Measurements from ENCODE around the gene ZFYVE26.

ZFYVE26 gene

DNA sequence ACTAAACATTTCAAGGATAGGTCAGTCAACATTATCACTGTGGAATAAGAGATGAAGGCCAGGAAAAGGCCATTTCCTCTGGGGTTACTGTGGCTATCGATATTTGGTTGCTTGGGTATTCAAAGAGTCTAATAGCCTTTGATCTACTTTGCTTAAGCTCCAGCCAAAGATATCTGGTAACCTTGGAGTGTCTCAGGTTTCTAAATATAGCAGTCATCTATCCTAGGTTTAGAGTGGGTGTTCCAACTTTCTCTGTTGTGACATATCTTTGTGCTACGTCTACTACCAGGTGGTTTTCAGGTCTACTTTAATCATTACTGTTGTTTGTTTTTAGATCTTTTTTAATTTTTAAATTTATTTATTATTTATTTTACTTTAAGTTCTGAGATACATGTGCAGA is 72.3 kb downstream of the ZFYVE26 start:
- TF ChIP-seq POLR2A (IDR thresholded peaks at IDR 0.05; ENCODE audit: low read depth, low read length) (no peak), TAF1 (IDR thresholded peaks at IDR 0.05; ENCODE audit: borderline replicate concordance, low read depth, low read length) (no peak), POLR2AphosphoS5 (IDR thresholded peaks at IDR 0.05; ENCODE audit: low read depth, low read length) (no peak)
- no peak for FAIRE-seq
- no peak for DNase-seq (ENCODE audit: insufficient read length)

DNA sequence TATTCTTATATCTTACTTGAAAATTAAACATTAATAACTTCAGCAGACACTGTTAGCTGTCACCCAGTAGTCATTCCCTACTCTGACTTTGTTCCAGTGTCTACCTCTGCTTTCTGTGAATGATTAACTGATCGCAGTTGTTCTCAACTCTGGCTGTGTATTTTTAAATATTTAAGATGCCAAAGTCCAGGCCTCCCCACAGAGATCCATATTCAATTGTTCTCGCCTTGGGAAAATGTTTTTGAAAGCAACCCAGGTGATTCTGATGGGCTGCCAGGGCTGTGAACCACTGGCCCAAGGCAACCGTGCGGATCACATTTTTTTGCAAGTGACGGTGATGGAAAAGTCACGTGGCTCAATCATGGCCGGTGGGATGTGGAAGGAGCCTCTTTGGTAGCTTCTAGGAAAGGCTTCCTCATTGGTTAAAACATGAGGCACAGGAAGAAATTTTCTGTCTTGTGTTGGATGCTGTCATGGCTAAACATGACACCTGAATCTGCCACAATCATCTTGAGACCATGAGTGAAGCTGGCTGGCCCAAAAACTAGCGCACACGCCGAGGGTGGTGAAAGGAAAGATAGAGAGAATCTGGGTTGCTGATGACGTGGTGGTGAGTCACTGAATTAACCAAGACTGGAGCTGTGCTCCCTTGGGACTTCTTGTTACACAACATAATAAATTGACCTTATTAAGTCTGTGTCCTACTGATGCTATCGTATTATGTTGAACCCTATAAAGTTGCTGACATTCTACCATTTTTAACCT is 77.5 kb downstream of the ZFYVE26 start:
- DNase-seq (ENCODE audit: insufficient read length), result no peak
- TF ChIP-seq POLR2AphosphoS5 (IDR thresholded peaks at IDR 0.05; ENCODE audit: low read depth, low read length), result no peak
- FAIRE-seq, result no peak

DNA sequence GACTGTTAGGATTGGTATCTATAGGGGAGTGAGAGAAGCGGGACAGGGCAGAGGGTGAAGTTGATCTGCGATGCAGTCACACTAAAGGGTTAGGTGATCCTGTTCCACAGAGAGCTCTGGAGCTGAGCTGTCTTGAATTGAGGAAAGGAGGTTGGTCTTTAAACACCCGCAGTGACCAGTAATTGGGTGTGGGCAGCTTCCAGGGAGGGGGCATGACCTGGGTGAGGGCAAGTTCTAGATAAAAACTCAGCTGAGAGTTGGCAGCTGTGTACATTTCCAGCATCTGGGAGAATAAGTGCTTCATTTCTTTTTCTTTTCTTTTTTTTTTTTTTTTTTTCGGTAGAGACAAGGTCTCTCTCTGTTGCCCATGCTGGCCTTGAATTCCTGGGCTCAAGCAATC is 79.6 kb downstream of the ZFYVE26 start:
- no peak for TF ChIP-seq POLR2AphosphoS5 (IDR thresholded peaks at IDR 0.05; ENCODE audit: low read depth, low read length)
- TF ChIP-seq POLR2A (IDR thresholded peaks at IDR 0.05; ENCODE audit: low read depth, low read length), result no peak
- TF ChIP-seq TAF1 (IDR thresholded peaks at IDR 0.05; ENCODE audit: borderline replicate concordance, low read depth, low read length), result no peak
- FAIRE-seq (no peak), DNase-seq (ENCODE audit: insufficient read length) (no peak)

- FAIRE-seq (no peak), DNase-seq (ENCODE audit: insufficient read length) (no peak)
- TF ChIP-seq POLR2A (IDR thresholded peaks at IDR 0.05; ENCODE audit: low read depth, low read length) (no peak), TAF1 (IDR thresholded peaks at IDR 0.05; ENCODE audit: borderline replicate concordance, low read depth, low read length) (no peak), POLR2AphosphoS5 (IDR thresholded peaks at IDR 0.05; ENCODE audit: low read depth, low read length) (no peak)
These were observed 80.8 kb downstream of the ZFYVE26 start for GRCh38 chr14:67735336-67736147.

GRCh38 chr14:67734675-67735074 is 81.7 kb downstream of the ZFYVE26 start:
- FAIRE-seq, result no peak
- TF ChIP-seq POLR2AphosphoS5 (IDR thresholded peaks at IDR 0.05; ENCODE audit: low read depth, low read length) (no peak), POLR2A (IDR thresholded peaks at IDR 0.05; ENCODE audit: low read depth, low read length) (no peak), TAF1 (IDR thresholded peaks at IDR 0.05; ENCODE audit: borderline replicate concordance, low read depth, low read length) (no peak)

DNA sequence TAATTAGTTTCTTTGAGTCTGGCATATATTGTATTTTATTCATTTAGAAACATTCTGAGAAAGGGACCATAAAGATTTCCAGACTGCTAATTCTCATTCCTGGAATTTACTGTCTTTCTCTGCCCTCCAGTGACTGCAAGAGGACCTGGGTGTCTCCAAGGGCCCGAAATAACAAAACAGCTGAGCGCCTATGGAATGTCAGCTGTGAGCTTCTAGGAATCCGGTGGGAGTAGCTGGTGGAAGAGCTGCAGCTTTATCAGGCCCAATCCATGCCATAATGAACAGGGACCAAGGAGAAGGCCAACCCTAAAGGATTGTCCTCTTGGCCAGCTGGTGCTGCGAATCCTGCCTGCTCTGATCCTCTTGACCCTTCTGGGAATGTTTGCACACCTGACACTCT is 82.8 kb downstream of the ZFYVE26 start:
- DNase-seq (ENCODE audit: insufficient read length), result no peak
- no peak for TF ChIP-seq POLR2AphosphoS5 (IDR thresholded peaks at IDR 0.05; ENCODE audit: low read depth, low read length)
- no peak for TF ChIP-seq TAF1 (IDR thresholded peaks at IDR 0.05; ENCODE audit: borderline replicate concordance, low read depth, low read length)
- TF ChIP-seq POLR2A (IDR thresholded peaks at IDR 0.05; ENCODE audit: low read depth, low read length), result no peak
- FAIRE-seq, result no peak

More at GRCh38 chr14:67734675-67735074, 81.7 kb downstream of the ZFYVE26 start:
- no peak for DNase-seq (ENCODE audit: insufficient read length)

DNA sequence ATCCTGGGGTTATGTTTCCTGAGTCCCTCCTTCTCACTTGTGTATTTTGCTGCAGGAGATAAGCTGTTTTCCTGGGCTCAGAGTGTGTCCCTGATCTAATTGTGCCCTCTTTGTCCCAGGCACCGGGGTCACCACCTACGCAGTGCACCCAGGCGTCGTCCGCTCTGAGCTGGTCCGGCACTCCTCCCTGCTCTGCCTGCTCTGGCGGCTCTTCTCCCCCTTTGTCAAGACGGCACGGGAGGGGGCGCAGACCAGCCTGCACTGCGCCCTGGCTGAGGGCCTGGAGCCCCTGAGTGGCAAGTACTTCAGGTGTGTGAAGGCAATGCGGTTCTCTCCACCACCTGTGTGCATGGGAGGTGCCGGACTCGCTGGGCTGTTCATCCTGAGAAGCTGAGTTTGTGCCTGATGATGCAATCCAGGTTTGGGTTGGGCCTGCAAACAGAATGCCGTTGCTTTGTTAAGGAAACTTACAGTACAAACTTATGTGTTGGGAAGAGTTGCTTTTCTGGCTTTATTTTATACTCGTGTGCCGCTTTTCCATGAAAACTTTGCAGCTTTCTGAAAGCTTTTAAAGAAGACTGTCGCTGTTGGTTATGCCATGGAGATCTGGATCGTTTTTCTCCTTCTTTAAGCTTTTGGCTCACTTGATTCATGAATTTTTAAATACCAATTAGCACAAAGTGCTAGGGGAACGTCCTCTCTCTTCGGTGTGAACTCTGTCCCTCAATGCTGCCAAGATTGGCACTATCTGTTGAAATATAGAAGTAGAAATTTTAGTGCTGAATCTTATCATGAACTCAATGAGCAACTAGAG is 87.1 kb downstream of the ZFYVE26 start:
- no peak for DNase-seq (ENCODE audit: insufficient read length)
- FAIRE-seq, result no peak
- TF ChIP-seq POLR2AphosphoS5 (IDR thresholded peaks at IDR 0.05; ENCODE audit: low read depth, low read length) (no peak), TAF1 (IDR thresholded peaks at IDR 0.05; ENCODE audit: borderline replicate concordance, low read depth, low read length) (no peak), POLR2A (IDR thresholded peaks at IDR 0.05; ENCODE audit: low read depth, low read length) (no peak)

- TF ChIP-seq TAF1 (IDR thresholded peaks at IDR 0.05; ENCODE audit: borderline replicate concordance, low read depth, low read length) (no peak), POLR2A (IDR thresholded peaks at IDR 0.05; ENCODE audit: low read depth, low read length) (no peak), POLR2AphosphoS5 (IDR thresholded peaks at IDR 0.05; ENCODE audit: low read depth, low read length) (no peak)
- no peak for DNase-seq (ENCODE audit: insufficient read length)
- no peak for FAIRE-seq
These were observed 88.1 kb downstream of the ZFYVE26 start for GRCh38 chr14:67728258-67728657.

DNA sequence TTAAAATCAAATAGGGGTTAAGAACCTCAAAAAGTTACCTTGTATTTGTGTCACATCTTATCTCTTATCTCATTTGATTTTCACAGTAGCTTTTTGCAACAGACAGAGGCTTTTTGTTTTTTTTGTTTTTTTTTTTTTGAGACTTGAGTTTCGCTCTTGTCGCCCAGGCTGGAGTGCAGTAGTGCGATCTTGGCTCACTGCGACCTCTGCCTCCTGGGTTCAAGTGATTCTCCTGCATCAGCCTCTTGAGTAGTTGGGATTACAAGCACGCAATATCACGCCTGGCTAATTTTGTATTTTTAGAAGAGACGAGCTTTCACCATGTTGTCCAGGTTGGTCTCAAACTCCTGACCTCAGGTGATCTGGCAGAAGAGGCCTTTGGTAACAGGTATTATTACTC is 89.0 kb downstream of the ZFYVE26 start:
- FAIRE-seq, result no peak
- DNase-seq (ENCODE audit: insufficient read length), result no peak
- TF ChIP-seq TAF1 (IDR thresholded peaks at IDR 0.05; ENCODE audit: borderline replicate concordance, low read depth, low read length) (no peak), POLR2AphosphoS5 (IDR thresholded peaks at IDR 0.05; ENCODE audit: low read depth, low read length) (no peak), POLR2A (IDR thresholded peaks at IDR 0.05; ENCODE audit: low read depth, low read length) (no peak)

GRCh38 chr14:67725171-67725570 is 91.2 kb downstream of the ZFYVE26 start:
- TF ChIP-seq POLR2A (IDR thresholded peaks at IDR 0.05; ENCODE audit: low read depth, low read length) (no peak), TAF1 (IDR thresholded peaks at IDR 0.05; ENCODE audit: borderline replicate concordance, low read depth, low read length) (no peak), POLR2AphosphoS5 (IDR thresholded peaks at IDR 0.05; ENCODE audit: low read depth, low read length) (no peak)
- no peak for DNase-seq (ENCODE audit: insufficient read length)
- FAIRE-seq, result no peak

DNA sequence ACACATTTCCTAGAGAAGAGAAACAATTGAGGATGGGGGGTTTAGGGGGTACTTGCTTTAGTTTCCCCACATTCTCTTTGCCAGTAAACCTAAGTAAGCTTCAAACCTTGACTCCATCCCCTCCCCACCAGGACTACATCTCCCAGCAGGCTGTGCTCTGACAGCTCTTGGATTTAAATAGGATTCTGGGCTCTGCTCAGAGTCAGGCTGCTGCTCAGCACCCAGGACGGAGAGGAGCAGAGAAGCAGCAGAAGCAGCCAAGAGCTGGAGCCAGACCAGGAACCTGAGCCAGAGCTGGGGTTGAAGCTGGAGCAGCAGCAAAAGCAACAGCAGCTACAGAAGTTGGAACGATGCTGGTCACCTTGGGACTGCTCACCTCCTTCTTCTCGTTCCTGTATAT is 94.1 kb downstream of the ZFYVE26 start:
- TF ChIP-seq POLR2A (IDR thresholded peaks at IDR 0.05; ENCODE audit: low read depth, low read length) (no peak), TAF1 (IDR thresholded peaks at IDR 0.05; ENCODE audit: borderline replicate concordance, low read depth, low read length) (no peak), POLR2AphosphoS5 (IDR thresholded peaks at IDR 0.05; ENCODE audit: low read depth, low read length) (no peak)
- DNase-seq (ENCODE audit: insufficient read length), result no peak

More for the DNA sequence above, 94.1 kb downstream of the ZFYVE26 start:
- FAIRE-seq, result no peak

All from GM12892 (cell line).